HepG2 (cell line): ENCODE measurements around the gene AXIN1. TPM values are rescaled to one million over a fixed set of nuclear protein-coding genes. Genes with fewer than 3 reads are reported as not detected.

Experiments used
- AGO2 ChIP-seq: fragments of 200-400 bp; formaldehyde crosslinking; optimal IDR thresholded peaks from 2 replicates; pipeline ENCODE3; 2017; ENCODE audit warnings: mild to moderate bottlenecking, low read depth, low read length, moderate library complexity
- DR1 ChIP-seq: sonication (generic); formaldehyde crosslinking; IDR thresholded peaks from 2 replicates; pipeline ENCODE4 v1.8.0; 2021; ENCODE audit warnings: mild to moderate bottlenecking, missing genetic modification reagents, inconsistent platforms
- HIVEP1 ChIP-seq: sonication (generic); formaldehyde crosslinking; IDR thresholded peaks from 2 replicates; pipeline ENCODE4 v1.4.0; 2020; ENCODE audit warnings: mild to moderate bottlenecking, missing genetic modification reagents
- ISL2 ChIP-seq: sonication (generic); formaldehyde crosslinking; IDR thresholded peaks from 2 replicates; pipeline ENCODE4 v1.5.0; 2020; ENCODE audit warnings: missing genetic modification reagents
- KDM2A ChIP-seq: sonication (generic); formaldehyde crosslinking; IDR thresholded peaks from 2 replicates; pipeline ENCODE4 v1.4.0; 2020; ENCODE audit warnings: low read depth, missing genetic modification reagents, borderline replicate concordance
- KDM5B ChIP-seq: sonication (generic); formaldehyde crosslinking; IDR thresholded peaks from 2 replicates; pipeline ENCODE4 v1.4.0; 2020; ENCODE audit warnings: missing genetic modification reagents, mild to moderate bottlenecking, borderline replicate concordance
- MTA3 ChIP-seq: sonication (generic); formaldehyde crosslinking; IDR thresholded peaks from 2 replicates; pipeline ENCODE4 v1.4.0; 2020; ENCODE audit warnings: missing genetic modification reagents
- SALL1 ChIP-seq: sonication (generic); formaldehyde crosslinking; IDR thresholded peaks from 2 replicates; pipeline ENCODE4 v1.8.0; 2022; ENCODE audit warnings: mild to moderate bottlenecking, missing genetic modification reagents
- TEAD3 ChIP-seq: optimal IDR thresholded peaks from 2 replicates; pipeline ENCODE3; 2016; ENCODE audit warnings: borderline replicate concordance
- TRIM24 ChIP-seq: sonication (generic); formaldehyde crosslinking; IDR thresholded peaks from 2 replicates; pipeline ENCODE4 v1.8.0; 2022; ENCODE audit warnings: mild to moderate bottlenecking, missing genetic modification reagents
- WIZ ChIP-seq: sonication (generic); formaldehyde crosslinking; IDR thresholded peaks from 2 replicates; pipeline ENCODE4 v1.5.1; 2020; ENCODE audit warnings: mild to moderate bottlenecking, missing genetic modification reagents
- YEATS4 ChIP-seq: sonication (generic); formaldehyde crosslinking; IDR thresholded peaks from 2 replicates; pipeline ENCODE4 v1.4.0; 2020; ENCODE audit warnings: missing genetic modification reagents, borderline replicate concordance
- ZNF136 ChIP-seq: sonication (generic); formaldehyde crosslinking; IDR thresholded peaks from 2 replicates; pipeline ENCODE4 v1.8.1; 2022; ENCODE audit warnings: low read depth, mild to moderate bottlenecking, moderate library complexity, missing genetic modification reagents
- ZNF501 ChIP-seq: sonication (generic); formaldehyde crosslinking; IDR thresholded peaks from 2 replicates; pipeline ENCODE4 v1.5.1; 2020; ENCODE audit warnings: mild to moderate bottlenecking, moderate library complexity, missing genetic modification reagents
- ZNF615 ChIP-seq: sonication (generic); formaldehyde crosslinking; IDR thresholded peaks from 2 replicates; pipeline ENCODE4 v1.5.0; 2020; ENCODE audit warnings: mild to moderate bottlenecking, missing genetic modification reagents, borderline replicate concordance
- ZNF619 ChIP-seq: sonication (generic); formaldehyde crosslinking; IDR thresholded peaks from 2 replicates; pipeline ENCODE4 v1.4.0; 2020; ENCODE audit warnings: mild to moderate bottlenecking, missing genetic modification reagents
- ZNF644 ChIP-seq: IDR thresholded peaks from 2 replicates; pipeline ENCODE4 v1.6.1; 2016; ENCODE audit warnings: low read depth
- ZNF780A ChIP-seq: sonication (generic); formaldehyde crosslinking; IDR thresholded peaks from 2 replicates; pipeline ENCODE4 v1.8.0; 2022; ENCODE audit warnings: mild to moderate bottlenecking, missing genetic modification reagents, moderate library complexity
- ZSCAN21 ChIP-seq: sonication (generic); formaldehyde crosslinking; IDR thresholded peaks from 2 replicates; pipeline ENCODE4 v1.8.0; 2022; ENCODE audit warnings: mild to moderate bottlenecking, missing genetic modification reagents, moderate library complexity, borderline replicate concordance
- polyA plus RNA-seq, 8 experiments: library from polyadenylated mRNA; depleted of rRNA in 3 of 8; stranded (reverse) in 7 of 8; unstranded in 1 of 8; fragments of >200 nt; fragmentation: Illumina TruSeq in 4 of 8; extraction: Trizol in 4 of 8; gene quantifications; 2 replicates each; pipeline versions ENCODE4 v1.2.1 to v1.2.3, GENCODE V29; 2011 to 2016; ENCODE audit warnings: low read depth in 4 of 8, missing spikeins in 1 of 8, mixed read lengths in 1 of 8; ENCODE audit not compliant: insufficient read depth in 1 of 8
- total RNA-seq, 5 experiments: library from RNA; depleted of rRNA; stranded (reverse); fragments of >200 nt; fragmentation: Illumina TruSeq; extraction: Trizol; gene quantifications; 2 replicates each; pipeline ENCODE4 v1.2.3, GENCODE V29; 2016; ENCODE audit warnings: low read depth in 1 of 5
- TF ChIP-seq, protein P1 (sequence below): sonication (generic); formaldehyde crosslinking; IDR thresholded peaks from 2 replicates; pipeline ENCODE4 v1.5.0; 2020; ENCODE audit warnings: mild to moderate bottlenecking, missing genetic modification reagents, borderline replicate concordance
- TF ChIP-seq, protein P2 (sequence below): IDR thresholded peaks from 2 replicates; pipeline ENCODE4 v1.6.1; 2016; ENCODE audit warnings: missing biosample characterization, missing genetic modification reagents, low read depth

AXIN1 gene
- total and polyA plus RNA-seq, 2 of the 13 experiments (the other 11 are each of a cell fraction or from before 2014, with no cell fraction given): 24.0 to 26.0 TPM

DNA sequence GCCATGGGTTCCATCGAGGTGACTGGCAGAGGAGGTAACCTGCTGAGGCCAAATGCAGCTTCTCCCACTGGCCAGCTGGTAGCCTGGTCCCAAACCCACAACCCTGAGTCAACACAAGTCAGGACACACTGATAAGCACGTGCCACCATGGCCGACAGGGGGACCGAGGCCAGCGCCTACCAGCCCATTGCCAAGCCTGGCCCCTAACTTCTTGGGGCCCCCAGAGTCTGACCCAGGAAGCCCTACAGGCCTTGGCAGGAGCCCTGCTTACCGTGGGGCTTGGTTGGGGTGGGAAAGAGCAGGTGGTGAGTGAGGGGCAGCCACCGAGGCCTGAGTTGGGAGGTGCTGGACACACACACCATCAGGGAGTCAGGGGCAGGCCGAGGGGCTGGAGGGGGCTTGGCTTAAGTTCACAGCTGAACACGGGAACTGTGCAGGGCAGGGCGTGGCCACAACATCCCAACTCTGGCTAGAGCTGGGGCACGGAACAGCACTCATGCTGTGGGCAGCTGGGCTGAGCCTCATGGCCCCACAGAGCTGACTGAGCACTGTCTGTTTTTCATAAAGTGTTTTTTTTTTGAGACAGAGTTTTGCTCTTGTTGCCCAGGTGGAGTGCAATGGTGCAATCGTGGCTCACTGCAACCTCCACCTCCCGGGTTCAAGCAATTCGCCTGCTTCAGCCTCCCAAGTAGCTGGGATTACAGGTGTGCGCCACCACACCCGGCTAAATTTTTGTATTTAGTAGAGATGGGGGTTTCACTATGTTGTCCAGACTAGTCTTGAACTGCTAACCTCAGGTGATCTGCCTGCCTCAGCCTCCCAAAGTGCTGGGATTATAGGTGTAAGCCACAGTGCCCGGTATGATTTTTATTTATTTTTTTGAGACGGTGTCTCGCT lies 12.3 kb upstream of the AXIN1 start (continued):
- TF ChIP-seq, protein P1, sequence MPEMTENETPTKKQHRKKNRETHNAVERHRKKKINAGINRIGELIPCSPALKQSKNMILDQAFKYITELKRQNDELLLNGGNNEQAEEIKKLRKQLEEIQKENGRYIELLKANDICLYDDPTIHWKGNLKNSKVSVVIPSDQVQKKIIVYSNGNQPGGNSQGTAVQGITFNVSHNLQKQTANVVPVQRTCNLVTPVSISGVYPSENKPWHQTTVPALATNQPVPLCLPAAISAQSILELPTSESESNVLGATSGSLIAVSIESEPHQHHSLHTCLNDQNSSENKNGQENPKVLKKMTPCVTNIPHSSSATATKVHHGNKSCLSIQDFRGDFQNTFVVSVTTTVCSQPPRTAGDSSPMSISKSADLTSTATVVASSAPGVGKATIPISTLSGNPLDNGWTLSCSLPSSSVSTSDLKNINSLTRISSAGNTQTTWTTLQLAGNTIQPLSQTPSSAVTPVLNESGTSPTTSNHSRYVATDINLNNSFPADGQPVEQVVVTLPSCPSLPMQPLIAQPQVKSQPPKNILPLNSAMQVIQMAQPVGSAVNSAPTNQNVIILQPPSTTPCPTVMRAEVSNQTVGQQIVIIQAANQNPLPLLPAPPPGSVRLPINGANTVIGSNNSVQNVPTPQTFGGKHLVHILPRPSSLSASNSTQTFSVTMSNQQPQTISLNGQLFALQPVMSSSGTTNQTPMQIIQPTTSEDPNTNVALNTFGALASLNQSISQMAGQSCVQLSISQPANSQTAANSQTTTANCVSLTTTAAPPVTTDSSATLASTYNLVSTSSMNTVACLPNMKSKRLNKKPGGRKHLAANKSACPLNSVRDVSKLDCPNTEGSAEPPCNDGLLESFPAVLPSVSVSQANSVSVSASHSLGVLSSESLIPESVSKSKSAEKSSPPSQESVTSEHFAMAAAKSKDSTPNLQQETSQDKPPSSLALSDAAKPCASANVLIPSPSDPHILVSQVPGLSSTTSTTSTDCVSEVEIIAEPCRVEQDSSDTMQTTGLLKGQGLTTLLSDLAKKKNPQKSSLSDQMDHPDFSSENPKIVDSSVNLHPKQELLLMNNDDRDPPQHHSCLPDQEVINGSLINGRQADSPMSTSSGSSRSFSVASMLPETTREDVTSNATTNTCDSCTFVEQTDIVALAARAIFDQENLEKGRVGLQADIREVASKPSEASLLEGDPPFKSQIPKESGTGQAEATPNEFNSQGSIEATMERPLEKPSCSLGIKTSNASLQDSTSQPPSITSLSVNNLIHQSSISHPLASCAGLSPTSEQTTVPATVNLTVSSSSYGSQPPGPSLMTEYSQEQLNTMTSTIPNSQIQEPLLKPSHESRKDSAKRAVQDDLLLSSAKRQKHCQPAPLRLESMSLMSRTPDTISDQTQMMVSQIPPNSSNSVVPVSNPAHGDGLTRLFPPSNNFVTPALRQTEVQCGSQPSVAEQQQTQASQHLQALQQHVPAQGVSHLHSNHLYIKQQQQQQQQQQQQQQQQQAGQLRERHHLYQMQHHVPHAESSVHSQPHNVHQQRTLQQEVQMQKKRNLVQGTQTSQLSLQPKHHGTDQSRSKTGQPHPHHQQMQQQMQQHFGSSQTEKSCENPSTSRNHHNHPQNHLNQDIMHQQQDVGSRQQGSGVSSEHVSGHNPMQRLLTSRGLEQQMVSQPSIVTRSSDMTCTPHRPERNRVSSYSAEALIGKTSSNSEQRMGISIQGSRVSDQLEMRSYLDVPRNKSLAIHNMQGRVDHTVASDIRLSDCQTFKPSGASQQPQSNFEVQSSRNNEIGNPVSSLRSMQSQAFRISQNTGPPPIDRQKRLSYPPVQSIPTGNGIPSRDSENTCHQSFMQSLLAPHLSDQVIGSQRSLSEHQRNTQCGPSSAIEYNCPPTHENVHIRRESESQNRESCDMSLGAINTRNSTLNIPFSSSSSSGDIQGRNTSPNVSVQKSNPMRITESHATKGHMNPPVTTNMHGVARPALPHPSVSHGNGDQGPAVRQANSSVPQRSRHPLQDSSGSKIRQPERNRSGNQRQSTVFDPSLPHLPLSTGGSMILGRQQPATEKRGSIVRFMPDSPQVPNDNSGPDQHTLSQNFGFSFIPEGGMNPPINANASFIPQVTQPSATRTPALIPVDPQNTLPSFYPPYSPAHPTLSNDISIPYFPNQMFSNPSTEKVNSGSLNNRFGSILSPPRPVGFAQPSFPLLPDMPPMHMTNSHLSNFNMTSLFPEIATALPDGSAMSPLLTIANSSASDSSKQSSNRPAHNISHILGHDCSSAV (CRISPR knock-in tag): no peak
- no peak for TF ChIP-seq ZNF780A
- TF ChIP-seq ZSCAN21: peak; percentile 50; the same call in 1 of the 2 replicates
- 0 out of 2 replicates have a peak, but pooled peaks have one; percentile 23 for TF ChIP-seq HIVEP1
- TF ChIP-seq KDM5B (CRISPR knock-in tag): no peak
- no peak for TF ChIP-seq ISL2 (CRISPR knock-in tag)
- TF ChIP-seq, protein P2, sequence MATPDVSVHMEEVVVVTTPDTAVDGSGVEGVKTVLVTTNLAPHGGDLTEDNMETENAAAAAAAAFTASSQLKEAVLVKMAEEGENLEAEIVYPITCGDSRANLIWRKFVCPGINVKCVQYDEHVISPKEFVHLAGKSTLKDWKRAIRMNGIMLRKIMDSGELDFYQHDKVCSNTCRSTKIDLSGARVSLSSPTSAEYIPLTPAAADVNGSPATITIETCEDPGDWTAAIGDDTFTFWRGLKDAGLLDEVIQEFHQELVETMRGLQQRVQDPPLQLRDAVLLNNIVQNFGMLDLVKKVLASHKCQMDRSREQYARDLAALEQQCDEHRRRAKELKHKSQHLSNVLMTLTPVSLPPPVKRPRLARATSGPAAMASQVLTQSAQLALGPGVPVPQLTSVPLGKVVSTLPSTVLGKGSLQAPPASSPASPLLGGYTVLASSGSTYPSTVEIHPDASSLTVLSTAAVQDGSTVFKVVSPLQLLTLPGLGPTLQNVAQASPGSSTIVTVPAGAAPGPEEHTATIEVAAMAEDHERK: no peak
- TF ChIP-seq ZNF615: no peak
- no peak for TF ChIP-seq TRIM24 (CRISPR knock-in tag)
- TF ChIP-seq ZNF136 (CRISPR knock-in tag): no peak
- peak; percentile 23 for TF ChIP-seq TEAD3 (CRISPR knock-in tag)
- no peak for TF ChIP-seq ZNF644 (CRISPR knock-in tag)
- TF ChIP-seq YEATS4 (CRISPR knock-in tag): no peak
- TF ChIP-seq KDM2A (CRISPR knock-in tag): peak; percentile 35; the same call in 1 of the 2 replicates
- TF ChIP-seq DR1 (CRISPR knock-in tag): no peak
- TF ChIP-seq WIZ (CRISPR knock-in tag): no peak
- peak; percentile 46 for TF ChIP-seq ZNF501 (CRISPR knock-in tag)
- TF ChIP-seq ZNF619 (CRISPR knock-in tag): peak; percentile 60; the same call in 1 of the 2 replicates
- TF ChIP-seq MTA3: no peak
- TF ChIP-seq SALL1 (CRISPR knock-in tag): peak; percentile 39; the same call in 1 of the 2 replicates
- TF ChIP-seq AGO2: peak; percentile 88
